Activated CD8-positive, alpha-beta memory T cell treated with anti-CD3 and anti-CD28 coated beads, Interleukin-2, amount 50 U/mL, for 24 hours (primary cell): ENCODE data around the gene MT1H.
A peak's percentile ranks its signal among the peaks of the same experiment; 100 is the strongest.

Experiments
- DNase-seq: peaks from one replicate; pipeline ENCODE4 v3.0.0-alpha.2; 2020; ENCODE audit errors: extremely low read depth

MT1H gene

DNA sequence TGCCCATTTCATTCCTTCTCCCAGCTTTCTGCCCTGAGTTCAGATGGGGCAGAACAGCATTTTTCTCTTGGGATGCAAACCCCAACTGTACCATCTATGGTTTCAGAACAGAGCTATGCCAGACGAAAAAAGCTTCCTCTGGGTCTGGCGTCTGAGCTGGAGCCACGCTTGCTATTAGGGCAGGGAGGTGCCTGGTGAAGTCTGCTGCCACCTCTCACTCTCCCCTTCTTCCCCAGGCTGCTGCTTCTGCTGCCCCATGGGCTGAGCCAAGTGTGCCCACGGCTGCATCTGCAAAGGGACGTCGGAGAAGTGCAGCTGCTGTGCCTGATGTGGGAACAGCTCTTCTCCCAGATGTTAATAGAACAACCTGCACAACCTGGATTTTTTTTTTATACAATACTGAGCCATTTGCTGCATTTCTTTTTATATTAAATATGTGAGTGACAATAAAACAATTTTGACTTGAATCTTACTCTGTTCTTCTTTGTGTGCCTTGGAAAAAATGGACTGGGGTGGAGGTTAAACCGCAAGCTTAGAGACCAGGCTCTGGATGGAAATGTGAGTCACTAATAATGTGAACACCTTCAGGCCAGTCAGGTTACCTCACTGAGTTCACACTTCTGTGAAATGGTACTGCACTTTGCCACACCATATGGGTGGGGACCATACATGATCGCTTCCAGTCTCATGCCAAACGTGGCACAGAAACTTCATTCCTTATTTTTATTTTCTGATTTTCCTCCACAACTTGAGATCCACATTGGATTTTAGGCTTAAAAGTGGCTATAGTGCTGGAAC lies 32.8 kb upstream of the MT1H start:
- no peak for DNase-seq

DNA sequence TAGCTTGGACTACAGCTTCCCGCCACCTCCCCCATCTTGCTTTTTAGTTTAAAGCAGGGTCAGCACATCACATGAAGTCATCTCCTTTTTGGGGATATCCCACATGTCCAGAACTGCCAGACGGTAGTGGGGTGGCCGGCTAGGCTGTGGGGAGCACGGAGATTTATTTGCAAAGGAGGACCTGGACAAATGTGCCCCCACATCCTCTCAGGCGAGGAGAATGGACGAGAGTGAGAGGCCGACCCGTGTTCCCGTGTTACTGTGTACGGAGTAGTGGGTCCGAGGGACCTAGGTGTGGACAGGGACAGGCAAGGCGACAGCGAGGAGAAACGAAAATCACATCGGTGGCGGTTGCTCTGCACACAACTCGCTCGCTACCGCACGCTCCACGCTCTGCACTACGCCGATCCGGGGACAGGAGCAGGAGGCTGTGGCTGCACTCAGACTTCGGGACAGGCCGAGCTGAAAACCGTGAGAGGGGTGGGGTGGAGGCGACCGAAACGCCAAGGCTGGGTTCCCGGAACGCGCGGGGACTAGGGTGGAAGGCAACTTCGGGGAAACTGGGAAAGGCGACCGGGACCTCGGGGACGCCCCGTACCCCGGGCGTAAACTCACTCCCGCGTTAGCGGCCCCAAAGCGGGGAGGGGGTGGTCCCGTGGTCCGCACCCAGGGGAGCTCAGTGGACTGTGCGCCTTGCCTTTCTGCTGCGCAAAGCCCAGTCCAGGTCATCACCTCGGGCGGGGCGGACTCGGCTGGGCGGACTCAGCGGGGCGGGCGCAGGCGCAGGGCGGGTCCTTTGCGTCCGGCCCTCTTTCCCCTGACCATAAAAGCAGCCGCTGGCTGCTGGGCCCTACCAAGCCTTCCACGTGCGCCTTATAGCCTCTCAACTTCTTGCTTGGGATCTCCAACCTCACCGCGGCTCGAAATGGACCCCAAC lies 31.5 kb upstream of the MT1H start, which contains the start of gene MT1A:
Gene MT1A, plus strand, starts transcription at position 853 of the 937 bp plus-strand sequence. Its CDS starts 73 bp downstream, at position 926.
- DNase-seq: no peak

DNA sequence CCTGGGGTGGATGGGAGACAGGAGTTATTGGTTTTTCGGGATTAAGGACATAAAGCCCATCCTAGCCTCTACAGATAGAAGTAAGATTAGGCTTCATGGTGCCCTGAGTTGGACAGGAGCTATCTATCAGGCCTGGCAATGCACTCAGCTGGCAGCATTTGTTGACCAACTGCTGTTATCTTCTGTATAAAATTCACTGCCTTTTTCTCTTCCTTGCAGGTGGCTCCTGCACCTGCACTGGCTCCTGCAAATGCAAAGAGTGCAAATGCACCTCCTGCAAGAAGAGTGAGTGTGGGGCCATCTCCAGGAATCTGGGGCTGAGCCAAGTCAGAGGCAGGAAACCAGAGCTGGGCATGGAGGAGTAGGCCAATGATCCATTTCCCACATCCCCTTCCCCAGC lies 30.6 kb upstream of the MT1H start:
- no peak for DNase-seq

DNA sequence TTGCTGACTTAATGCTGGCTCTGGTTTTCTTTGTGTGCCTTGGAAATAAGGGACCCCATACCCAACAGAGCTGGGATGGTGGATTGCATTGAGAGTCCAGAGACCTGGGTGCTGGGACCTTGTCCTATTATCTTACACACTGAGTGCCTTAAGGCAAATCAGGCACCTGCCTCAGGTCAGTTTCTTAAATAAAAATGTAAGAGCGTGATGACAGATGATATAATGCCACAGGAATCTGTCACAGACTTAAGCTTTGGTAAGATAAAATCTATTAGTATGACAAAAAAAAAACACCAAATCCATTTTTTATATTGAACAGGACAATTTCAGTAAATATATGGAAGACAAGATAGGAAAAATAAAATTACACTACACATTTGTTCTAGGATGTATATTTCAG lies 29.5 kb upstream of the MT1H start:
- DNase-seq: no peak

DNA sequence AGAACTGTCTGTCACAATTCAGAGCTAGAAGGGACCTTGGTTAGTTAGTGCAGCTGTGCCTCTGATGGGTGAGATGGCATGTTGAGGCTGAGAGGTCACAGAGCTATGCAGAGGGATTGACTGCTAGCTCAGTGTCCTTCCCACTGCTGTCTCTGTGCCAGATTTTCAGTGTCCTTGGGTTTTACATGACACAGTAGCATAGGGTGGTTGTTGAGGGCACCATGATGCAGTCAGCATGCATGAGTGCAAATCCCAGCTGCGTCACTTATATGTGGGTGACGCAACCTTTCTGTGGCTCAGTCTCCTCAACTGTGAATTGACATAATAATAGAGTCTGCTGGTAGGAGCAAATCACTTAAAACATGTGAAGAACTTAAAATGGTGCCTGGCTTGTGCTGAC lies 28.4 kb upstream of the MT1H start:
- no peak for DNase-seq

DNA sequence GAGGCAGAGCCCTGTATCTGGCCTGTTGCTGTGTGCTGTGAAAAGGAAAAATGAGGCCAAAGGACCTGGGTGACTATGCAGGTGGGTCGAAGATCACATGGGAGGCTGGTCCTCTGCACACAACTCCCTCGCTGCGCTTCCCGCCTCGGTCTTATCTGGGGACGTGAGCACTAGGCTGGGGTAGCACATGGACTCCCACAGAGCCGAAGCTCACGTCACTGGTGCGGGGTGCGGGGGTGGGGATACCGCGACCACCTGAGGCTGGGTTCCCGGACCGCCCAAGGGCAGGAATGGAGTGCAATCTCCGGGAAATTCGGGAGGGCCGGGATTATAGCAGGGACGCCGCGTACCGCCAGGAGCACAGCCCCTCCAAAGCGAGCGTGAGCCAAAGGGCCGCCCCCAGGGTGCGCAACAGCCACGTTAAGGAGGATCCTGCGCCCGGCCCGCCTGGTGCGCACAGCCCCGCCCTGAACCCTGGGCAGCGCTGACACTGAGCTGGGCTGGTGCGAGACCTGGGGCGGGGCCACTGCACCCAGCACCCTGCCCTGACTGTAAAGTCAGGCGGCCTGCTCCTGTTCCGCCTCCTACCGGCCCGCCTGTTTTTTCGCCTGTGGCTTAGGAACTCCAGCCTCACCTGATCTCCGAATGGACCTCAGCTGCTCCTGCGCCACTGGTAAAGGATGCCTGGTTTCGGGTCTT lies 26.4 kb upstream of the MT1H start:
- no peak for DNase-seq

DNA sequence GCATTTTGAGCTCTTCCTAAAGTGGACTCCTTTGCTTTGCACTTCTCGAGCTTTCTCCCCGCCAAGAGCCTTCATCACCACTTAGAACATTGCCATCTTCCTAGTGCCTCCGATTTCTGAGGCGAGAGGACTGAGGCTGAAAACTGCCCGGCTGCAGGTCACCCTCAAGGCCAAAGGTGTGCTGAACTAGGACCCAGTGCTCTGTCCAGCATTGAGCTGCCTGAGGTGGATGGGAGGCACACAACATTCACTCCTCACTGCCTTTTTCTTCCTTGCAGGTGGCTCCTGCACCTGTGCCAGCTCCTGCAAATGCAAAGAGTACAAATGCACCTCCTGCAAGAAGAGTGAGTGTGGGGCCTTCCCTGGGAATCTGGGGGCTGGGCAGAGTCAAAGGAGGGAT lies 25.8 kb upstream of the MT1H start:
- no peak for DNase-seq

DNA sequence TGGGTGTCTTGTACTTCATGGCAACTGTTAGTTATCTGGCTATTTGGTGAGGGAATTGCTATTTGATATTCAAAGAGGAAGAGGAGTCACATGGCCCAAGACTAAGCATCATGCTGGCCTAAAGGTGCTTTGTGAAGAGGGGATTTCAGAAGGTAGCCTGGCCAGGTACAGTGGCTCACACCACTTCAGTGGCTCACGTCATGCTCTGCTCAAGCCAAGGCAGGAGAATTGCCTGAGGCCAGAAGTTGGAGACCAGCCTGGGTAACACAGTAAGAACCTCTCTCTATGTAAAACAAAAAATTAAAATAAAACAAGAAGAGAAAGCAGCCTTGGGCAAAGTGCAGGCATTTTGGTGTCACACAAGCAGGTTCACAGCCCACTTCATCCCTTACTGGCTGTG lies 24.3 kb upstream of the MT1H start:
- no peak for DNase-seq

DNA sequence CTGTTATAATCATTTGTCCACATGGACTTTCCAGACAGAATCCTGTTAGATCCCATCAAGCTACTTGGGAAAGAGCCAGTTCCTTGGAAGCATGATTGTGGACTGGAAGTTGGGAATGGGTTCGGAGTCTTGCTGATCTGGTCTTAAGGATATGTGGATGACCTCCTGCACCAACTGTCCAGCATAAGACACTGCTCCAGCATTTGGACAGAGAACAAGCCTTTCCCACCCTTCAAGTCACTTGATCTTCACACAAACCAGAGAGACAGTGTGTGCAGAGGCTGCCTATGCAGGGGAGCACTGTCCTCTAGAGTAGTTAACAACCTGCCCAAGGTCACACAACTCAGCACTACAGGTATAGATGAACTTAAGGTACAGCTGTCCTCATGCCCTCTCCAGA lies 23.8 kb upstream of the MT1H start:
- no peak for DNase-seq

DNA sequence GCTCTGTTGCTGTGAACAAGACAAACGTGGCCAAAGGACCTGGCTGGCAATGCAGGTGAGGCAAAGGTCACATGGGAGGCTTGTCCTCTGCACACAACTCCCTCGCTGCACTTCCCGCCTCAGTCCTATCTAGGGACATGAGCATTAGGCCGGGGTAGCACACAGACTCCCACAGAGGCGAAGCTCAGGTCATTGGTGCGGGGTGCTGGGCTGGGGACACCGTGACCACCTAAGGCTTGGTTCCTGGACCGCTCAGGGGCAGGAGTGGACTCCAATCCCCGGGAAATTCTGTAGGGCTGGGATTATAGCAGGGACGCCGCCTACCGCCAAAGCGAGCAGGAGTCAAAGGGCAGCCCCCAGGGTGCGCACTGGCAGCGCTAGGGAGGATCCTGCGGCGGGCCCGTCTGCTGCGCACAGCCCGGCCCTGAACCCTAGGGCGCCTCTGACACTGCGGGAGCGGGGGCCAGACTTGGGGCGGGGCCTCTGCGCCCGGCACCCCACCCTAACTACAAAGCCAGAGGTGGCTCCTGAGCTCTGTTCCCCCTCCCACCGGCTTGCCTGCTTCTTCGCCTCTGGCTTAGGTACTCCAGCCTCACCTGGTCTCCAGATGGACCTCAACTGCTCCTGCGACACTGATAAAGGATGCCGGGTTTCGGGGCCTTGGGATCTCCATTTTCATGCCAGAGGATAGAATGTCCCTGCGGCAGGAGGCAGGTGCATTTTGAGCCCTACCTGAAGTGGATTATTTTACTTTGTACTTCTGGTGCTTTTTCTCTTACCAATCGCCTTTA lies 21.8 kb upstream of the MT1H start:
- no peak for DNase-seq

DNA sequence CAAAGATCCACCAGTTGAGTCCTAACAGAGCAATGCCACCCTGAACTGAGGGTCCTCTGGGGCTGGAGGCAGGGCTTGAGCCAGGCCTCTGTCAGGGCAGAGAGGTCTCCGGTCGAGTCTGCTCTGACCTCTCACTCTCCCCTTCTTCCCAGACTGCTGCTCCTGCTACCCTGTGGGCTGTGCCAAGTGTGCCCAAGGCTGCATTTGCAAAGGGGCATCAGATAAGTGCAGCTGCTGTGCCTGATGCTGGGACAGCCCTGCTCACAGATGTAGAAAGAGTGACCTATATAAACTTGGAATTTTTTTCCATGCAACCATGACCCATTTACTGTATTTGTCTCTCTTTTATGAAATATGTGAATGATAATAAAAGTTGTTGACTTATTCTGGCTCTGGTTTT lies 20.3 kb upstream of the MT1H start:
- DNase-seq: no peak

DNA sequence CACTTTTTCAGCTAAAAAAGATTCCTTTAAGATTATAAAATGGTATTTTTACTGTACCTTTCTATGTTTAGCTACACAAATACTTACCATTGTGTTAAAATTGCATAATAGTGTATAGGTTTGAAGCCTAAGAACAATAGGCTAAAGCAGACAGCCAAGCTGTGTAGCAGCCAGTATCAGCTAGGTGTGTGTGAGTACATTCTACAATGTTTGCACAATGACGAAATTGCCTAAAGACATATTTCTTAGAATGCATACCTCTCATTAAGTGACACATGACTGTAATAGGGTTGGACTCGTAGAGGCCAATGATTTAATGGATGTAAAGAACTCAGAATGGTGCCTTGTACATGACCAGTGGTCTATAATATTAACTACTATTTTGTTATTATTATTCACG lies 19.8 kb upstream of the MT1H start:
- DNase-seq: no peak

DNA sequence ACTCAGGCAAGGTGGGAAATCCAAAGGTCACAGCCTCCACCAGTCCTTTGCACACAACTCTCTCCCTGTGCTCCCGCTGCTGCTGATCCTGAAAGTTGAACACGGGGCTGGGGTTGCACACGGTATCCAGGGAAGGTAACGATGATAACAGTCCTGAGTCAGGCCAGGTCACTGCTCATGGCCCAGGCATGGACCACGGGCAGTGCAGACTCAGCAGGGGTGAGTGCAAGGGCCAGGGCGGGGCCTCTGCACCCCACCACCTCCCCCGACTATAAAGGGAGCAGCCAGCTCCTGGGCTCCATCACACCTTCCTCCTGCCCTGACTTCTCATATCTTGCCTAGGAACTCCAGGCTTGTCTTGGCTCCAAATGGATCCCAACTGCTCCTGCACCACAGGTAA lies 18.0 kb upstream of the MT1H start, which contains the start of gene MT1B:
Gene MT1B, plus strand, starts transcription at position 301 of the 400 bp plus-strand sequence. Its CDS starts 68 bp downstream, at position 369.
- no peak for DNase-seq

DNA sequence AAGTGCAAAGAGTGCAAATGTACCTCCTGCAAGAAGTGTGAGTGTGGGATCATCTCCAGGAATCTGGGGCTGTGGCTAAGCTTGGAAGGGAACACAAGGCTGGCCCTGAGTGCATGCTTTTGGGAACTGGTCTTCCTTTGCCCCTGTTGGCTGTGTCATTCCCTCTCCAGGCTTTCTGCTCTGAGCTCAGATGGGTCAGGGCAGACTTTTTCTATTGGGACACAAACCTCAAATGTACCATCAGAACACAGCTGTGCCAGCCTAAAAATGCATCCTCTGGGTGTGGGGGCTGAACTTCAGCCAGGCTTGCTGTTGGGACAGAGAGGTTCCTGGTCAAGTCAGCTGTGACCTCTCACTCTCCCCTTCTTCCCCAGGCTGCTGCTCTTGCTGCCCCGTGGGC lies 17.0 kb upstream of the MT1H start:
- DNase-seq: no peak

DNA sequence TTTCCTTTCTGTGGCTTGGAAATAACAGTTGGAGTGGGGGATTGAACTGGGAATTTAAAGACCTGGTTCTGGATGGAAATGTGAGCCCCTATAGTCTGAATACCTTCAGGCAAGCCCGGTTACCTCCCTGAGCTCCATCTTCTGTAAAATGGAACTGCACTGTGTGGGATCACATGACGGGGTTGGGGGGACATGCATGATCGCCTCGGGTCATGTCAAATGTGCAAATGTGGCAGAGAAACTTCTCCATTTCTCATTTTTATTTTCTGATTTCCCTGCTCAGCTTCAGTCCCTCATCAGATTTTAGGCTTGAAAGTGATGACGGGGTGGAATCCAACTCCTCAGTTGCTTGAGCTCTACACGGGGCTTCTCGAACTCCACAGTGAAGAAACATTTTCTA lies 16.4 kb upstream of the MT1H start:
- no peak for DNase-seq

DNA sequence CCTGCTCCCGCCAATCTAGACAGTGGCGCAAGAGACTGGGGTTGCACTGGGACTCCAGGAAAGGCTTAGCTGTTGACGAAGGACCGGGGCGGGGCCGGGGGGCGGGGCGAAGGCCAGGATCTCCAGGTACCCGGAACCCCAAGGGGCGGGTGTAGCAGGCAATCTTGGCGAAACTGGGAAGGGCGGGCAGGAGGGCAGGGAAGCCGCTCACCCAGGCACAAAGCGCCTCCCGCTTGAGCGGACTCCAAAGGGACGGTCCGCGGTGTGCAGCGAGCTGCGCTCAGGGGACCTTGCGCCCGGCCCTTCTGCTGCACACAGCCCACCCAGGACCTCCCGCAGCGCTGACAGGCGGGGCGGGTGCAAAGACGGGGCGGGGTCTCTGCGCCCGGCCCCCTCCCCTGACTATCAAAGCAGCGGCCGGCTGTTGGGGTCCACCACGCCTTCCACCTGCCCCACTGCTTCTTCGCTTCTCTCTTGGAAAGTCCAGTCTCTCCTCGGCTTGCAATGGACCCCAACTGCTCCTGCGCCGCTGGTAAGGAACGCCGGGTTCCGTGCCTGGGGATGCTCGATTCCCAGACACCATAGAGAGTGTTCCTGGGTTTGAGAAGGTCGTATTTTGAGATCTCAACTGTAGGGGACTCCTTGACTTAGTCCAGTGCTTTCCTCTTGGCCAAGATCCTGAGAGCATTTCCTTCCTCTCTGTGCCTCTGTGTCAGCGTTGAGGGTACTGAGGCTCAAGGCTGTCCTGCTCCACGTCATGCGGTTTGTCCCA lies 11.9 kb upstream of the MT1H start, which contains the start of gene MT1F:
Gene MT1F, plus strand, starts transcription at position 405 of the 772 bp plus-strand sequence. Its CDS starts 100 bp downstream, at position 505.
- DNase-seq: peak; percentile 37

DNA sequence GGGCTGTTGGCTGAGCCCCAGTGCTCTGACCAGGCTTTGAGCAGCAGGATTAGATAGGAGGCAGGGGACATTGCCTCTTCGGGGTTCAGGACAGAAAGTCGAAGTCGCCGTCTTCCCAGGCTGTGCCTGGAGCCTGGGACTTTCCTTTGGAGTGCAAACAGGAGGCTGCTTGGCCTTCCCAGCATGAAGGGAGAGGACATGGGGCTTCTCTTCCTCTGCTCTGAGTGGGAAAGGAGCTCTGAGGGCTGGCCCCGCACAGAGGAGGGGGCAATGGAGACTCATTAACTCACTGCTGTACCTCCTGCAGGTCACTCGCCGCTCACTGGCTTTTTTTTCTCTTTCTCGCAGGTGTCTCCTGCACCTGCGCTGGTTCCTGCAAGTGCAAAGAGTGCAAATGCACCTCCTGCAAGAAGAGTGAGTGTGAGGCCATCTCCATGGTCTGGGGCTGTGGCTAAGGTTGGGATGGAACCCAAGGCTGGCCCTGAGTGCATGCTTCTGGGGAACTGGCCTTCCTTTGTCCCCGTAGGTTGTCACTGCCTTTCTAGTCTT lies 11.2 kb upstream of the MT1H start:
- no peak for DNase-seq

DNA sequence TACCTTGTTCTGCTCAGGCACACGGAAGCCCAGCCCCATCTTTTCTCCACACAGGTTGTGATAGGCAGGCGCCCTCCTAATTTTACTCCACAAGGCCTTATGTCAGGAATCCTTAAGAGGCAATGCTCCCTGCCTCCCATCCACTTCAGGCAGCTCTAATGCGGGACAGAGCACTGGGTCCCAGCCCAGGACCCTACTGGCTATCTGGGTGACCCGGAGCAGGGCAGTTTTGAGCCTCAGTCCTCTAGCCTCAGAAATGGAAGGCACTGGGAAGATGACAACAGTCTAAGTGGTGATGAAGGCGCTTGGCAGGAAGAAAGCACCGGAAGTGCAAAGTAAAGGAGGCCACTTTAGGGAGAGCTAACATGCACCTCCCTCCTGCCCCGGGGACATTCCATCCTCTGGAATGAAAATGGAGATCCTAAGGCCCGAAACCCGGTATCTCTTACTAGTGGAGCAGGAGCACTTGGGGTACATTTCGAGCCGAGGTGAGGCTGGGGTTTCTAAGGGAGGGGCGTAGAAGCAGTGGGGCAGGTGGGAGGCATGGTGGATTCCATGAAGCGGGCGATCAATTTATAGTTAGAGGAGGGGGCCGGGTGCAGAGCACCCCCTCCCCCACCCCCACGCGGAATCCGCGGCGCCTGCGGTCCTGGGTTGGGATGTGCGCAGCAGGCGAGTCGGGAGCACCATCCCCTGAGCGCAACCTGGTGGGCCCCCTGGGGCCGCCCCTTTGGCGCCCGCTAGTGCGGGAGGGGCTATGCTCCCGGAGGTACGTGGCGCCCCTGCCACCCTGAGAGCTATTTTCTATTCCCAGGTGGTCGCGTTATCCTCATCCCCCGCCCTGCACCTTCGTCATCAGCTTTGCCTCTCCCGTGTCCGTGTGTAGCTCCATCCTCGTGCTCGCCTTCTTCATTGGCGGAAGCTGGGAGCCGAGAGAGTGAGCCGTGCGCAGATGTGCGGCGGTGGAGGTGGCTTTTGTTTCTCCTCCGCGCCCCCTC lies 7.0 kb upstream of the MT1H start:
- no peak for DNase-seq

DNA sequence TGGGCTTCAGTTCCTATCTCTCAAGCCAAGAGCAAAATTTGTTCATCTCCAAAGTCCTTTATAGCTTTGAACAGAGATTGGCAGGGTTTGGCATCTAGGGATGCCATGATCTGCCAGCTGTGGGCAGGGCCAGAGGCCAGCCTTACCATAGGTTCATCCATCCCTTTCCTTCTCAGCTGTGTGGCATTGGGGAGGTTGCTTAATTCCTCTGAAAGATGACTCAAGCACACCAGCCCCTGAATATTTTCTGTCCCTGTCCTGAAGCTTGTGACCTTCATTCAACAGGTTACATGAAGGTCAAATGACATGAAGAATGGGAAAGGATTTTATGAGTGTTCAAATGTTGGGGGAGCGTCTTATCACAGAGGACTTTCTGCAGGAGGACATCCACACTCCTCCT lies 5.1 kb upstream of the MT1H start:
- DNase-seq: no peak
